ENCODE data around the gene CATSPERE.
"Not testable (repeated sequence)": the region's sequence is repeated elsewhere in the genome, so short reads cannot be mapped to it uniquely, and the experiment has no call there.

The CATSPERE gene

GRCh38 chr1:244559561-244559960, 98.5 kb downstream of the CATSPERE start:
- no peaks in the 10 kb centered on the region for H3K79me2 ChIP-seq (ENCODE audit: insufficient read depth, low read length)
- no peak overlapping the region for H3K4me3 ChIP-seq (ENCODE audit: low read depth, low read length, poor library complexity, severe bottlenecking)
- TF ChIP-seq EZH2 (IDR thresholded peaks at IDR 0.05; ENCODE audit: borderline replicate concordance, low read length) (no peak), CTCF (IDR thresholded peaks at IDR 0.05; ENCODE audit: low read length) (no peak)
- H3K27ac ChIP-seq (ENCODE audit: low read depth, low read length, poor library complexity, severe bottlenecking): no peak overlapping the region
- H4K20me1 ChIP-seq (ENCODE audit: insufficient read depth, low read length): no peaks in the 10 kb centered on the region
- H3K9ac ChIP-seq (ENCODE audit: low read length): no peak overlapping the region
- H3K4me1 ChIP-seq (ENCODE audit: insufficient read depth, low read length, severe bottlenecking): no peaks in the 10 kb centered on the region
- H3K36me3 ChIP-seq (ENCODE audit: insufficient read depth, low read length): no peaks in the 10 kb centered on the region
- no peaks in the 10 kb centered on the region for H3F3A ChIP-seq (ENCODE audit: insufficient read depth, low read length)
- H3K27me3 ChIP-seq (ENCODE audit: insufficient read depth, low read length): no peaks in the 10 kb centered on the region
- H3K4me2 ChIP-seq (ENCODE audit: low read length): no peak overlapping the region
- H3K9me3 ChIP-seq (ENCODE audit: low read length): 0 out of 2 replicates have a peak, but pooled peaks cover 3% of the 10 kb centered on the region
- H2AFZ ChIP-seq (ENCODE audit: low read length): no peak overlapping the region
- no peaks in the 10 kb centered on the region for H3K9me2 ChIP-seq (ENCODE audit: low read depth, low read length)

GRCh38 chr1:244562877-244563276, 101.8 kb downstream of the CATSPERE start:
- not testable (repeated sequence) for H3K4me1 ChIP-seq (ENCODE audit: insufficient read depth, low read length, severe bottlenecking); H3K9me3 ChIP-seq (ENCODE audit: low read length); H3K36me3 ChIP-seq (ENCODE audit: insufficient read depth, low read length); H3K79me2 ChIP-seq (ENCODE audit: insufficient read depth, low read length); H3K4me3 ChIP-seq (ENCODE audit: low read depth, low read length, poor library complexity, severe bottlenecking); H3K27me3 ChIP-seq (ENCODE audit: insufficient read depth, low read length); H3K9me2 ChIP-seq (ENCODE audit: low read depth, low read length); H3K27ac ChIP-seq (ENCODE audit: low read depth, low read length, poor library complexity, severe bottlenecking); H4K20me1 ChIP-seq (ENCODE audit: insufficient read depth, low read length); H3F3A ChIP-seq (ENCODE audit: insufficient read depth, low read length); H3K4me2 ChIP-seq (ENCODE audit: low read length); H3K9ac ChIP-seq (ENCODE audit: low read length); H2AFZ ChIP-seq (ENCODE audit: low read length)

GRCh38 chr1:244573768-244574167, 112.7 kb downstream of the CATSPERE start:
- Histone ChIP-seq H3K79me2 (ENCODE audit: insufficient read depth, low read length) (no peaks in the 10 kb centered on the region), H3K4me3 (ENCODE audit: low read depth, low read length, poor library complexity, severe bottlenecking) (no peak overlapping the region), H3K9ac (ENCODE audit: low read length) (no peak overlapping the region), H3K27me3 (ENCODE audit: insufficient read depth, low read length) (no peaks in the 10 kb centered on the region), H4K20me1 (ENCODE audit: insufficient read depth, low read length) (no peaks in the 10 kb centered on the region), H3K36me3 (ENCODE audit: insufficient read depth, low read length) (no peaks in the 10 kb centered on the region; the same call in 1 of the 2 replicates), H3K27ac (ENCODE audit: low read depth, low read length, poor library complexity, severe bottlenecking) (no peak overlapping the region), H3F3A (ENCODE audit: insufficient read depth, low read length) (no peaks in the 10 kb centered on the region), H2AFZ (ENCODE audit: low read length) (no peak overlapping the region), H3K4me1 (ENCODE audit: insufficient read depth, low read length, severe bottlenecking) (peaks cover 4% of the 10 kb centered on the region), H3K4me2 (ENCODE audit: low read length) (no peak overlapping the region), H3K9me3 (ENCODE audit: low read length) (peaks cover 25% of the 10 kb centered on the region), H3K9me2 (ENCODE audit: low read depth, low read length) (no peaks in the 10 kb centered on the region)
- TF ChIP-seq CTCF (IDR thresholded peaks at IDR 0.05; ENCODE audit: low read length) (no peak), EZH2 (IDR thresholded peaks at IDR 0.05; ENCODE audit: borderline replicate concordance, low read length) (no peak)

GRCh38 chr1:244576259-244576892, 115.3 kb downstream of the CATSPERE start:
- Histone ChIP-seq H3K79me2 (ENCODE audit: insufficient read depth, low read length) (no peaks in the 10 kb centered on the region), H3K27ac (ENCODE audit: low read depth, low read length, poor library complexity, severe bottlenecking) (no peak overlapping the region), H2AFZ (ENCODE audit: low read length) (no peak overlapping the region), H4K20me1 (ENCODE audit: insufficient read depth, low read length) (no peaks in the 10 kb centered on the region), H3K36me3 (ENCODE audit: insufficient read depth, low read length) (no peaks in the 10 kb centered on the region; the same call in 1 of the 2 replicates), H3K4me1 (ENCODE audit: insufficient read depth, low read length, severe bottlenecking) (no peaks in the 10 kb centered on the region), H3F3A (ENCODE audit: insufficient read depth, low read length) (no peaks in the 10 kb centered on the region), H3K9me2 (ENCODE audit: low read depth, low read length) (no peaks in the 10 kb centered on the region), H3K9me3 (ENCODE audit: low read length) (peaks cover 25% of the 10 kb centered on the region), H3K27me3 (ENCODE audit: insufficient read depth, low read length) (no peaks in the 10 kb centered on the region), H3K4me2 (ENCODE audit: low read length) (no peak overlapping the region), H3K9ac (ENCODE audit: low read length) (no peak overlapping the region), H3K4me3 (ENCODE audit: low read depth, low read length, poor library complexity, severe bottlenecking) (no peak overlapping the region)
- no peak for TF ChIP-seq CTCF (IDR thresholded peaks at IDR 0.05; ENCODE audit: low read length)
- no peak for TF ChIP-seq EZH2 (IDR thresholded peaks at IDR 0.05; ENCODE audit: borderline replicate concordance, low read length)

GRCh38 chr1:244578205-244578604, 117.1 kb downstream of the CATSPERE start:
- not testable (repeated sequence) for H3K4me2 ChIP-seq (ENCODE audit: low read length); H3K9me2 ChIP-seq (ENCODE audit: low read depth, low read length); H3K79me2 ChIP-seq (ENCODE audit: insufficient read depth, low read length); H4K20me1 ChIP-seq (ENCODE audit: insufficient read depth, low read length); H3K4me1 ChIP-seq (ENCODE audit: insufficient read depth, low read length, severe bottlenecking); H2AFZ ChIP-seq (ENCODE audit: low read length); H3K27me3 ChIP-seq (ENCODE audit: insufficient read depth, low read length); H3K36me3 ChIP-seq (ENCODE audit: insufficient read depth, low read length); H3F3A ChIP-seq (ENCODE audit: insufficient read depth, low read length); H3K4me3 ChIP-seq (ENCODE audit: low read depth, low read length, poor library complexity, severe bottlenecking); H3K9ac ChIP-seq (ENCODE audit: low read length); H3K27ac ChIP-seq (ENCODE audit: low read depth, low read length, poor library complexity, severe bottlenecking)
- peaks cover 25% of the 10 kb centered on the region for H3K9me3 ChIP-seq (ENCODE audit: low read length)

All from OCI-LY1 (cell line).